PFSK-1 (cell line): Measurements from ENCODE around the gene FYCO1.

Experiments used
- FOXP2 ChIP-seq: optimal IDR thresholded peaks from 2 replicates; pipeline ENCODE3; 2011; ENCODE audit warnings: borderline replicate concordance, control low read depth, inconsistent platforms; ENCODE audit not compliant: insufficient read depth; ENCODE audit errors: extremely low read length, extremely low read depth
- POLR2AphosphoS5 ChIP-seq: IDR thresholded peaks from 2 replicates; pipeline ENCODE4 v1.6.1; 2012; ENCODE audit warnings: low read depth, mild to moderate bottlenecking, control low read depth, low read length, moderate library complexity
- SIN3A ChIP-seq: IDR thresholded peaks from 2 replicates; pipeline ENCODE4 v1.6.1; 2012; ENCODE audit warnings: mild to moderate bottlenecking, low read length, moderate library complexity, borderline replicate concordance; ENCODE audit not compliant: insufficient read depth
- TAF1 ChIP-seq: IDR thresholded peaks from 2 replicates; pipeline ENCODE4 v1.6.1; 2012; ENCODE audit warnings: low read length, control low read depth, borderline replicate concordance; ENCODE audit not compliant: insufficient read depth
- TF ChIP-seq, protein P1 (sequence below), 2 experiments: IDR thresholded peaks; 2 replicates each; pipeline versions ENCODE4 v1.6.1 to v1.8.0; 2011 to 2012; ENCODE audit warnings: low read depth in 2 of 2, low read length in 2 of 2, control low read depth in 1 of 2, inconsistent platforms in 1 of 2, mild to moderate bottlenecking in 1 of 2, moderate library complexity in 1 of 2; ENCODE audit not compliant: insufficient read depth in 1 of 2

Gene FYCO1

DNA sequence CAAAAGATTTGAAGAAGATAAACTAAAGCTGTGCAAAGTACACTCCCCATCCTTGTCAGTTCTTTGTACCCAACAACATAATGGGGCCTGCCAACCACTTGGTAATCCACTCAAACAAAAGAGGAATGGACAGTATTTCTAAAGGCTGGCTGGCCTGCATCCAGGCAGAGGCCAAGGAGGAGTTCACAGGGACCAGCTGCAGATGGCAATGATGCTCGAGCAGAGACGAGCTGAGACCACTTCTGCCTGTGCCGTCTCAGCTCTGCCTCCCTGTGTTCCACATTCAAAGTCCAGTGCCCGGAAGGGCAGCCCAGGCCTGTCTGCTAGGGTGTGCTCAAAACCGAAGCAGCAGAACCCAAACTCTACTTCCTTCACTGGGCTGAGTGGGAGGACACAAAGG, 38.0 kb downstream of the FYCO1 start:
- TF ChIP-seq TAF1 (no peak), FOXP2 (no peak), SIN3A (no peak), POLR2AphosphoS5 (no peak)
- TF ChIP-seq, protein P1, sequence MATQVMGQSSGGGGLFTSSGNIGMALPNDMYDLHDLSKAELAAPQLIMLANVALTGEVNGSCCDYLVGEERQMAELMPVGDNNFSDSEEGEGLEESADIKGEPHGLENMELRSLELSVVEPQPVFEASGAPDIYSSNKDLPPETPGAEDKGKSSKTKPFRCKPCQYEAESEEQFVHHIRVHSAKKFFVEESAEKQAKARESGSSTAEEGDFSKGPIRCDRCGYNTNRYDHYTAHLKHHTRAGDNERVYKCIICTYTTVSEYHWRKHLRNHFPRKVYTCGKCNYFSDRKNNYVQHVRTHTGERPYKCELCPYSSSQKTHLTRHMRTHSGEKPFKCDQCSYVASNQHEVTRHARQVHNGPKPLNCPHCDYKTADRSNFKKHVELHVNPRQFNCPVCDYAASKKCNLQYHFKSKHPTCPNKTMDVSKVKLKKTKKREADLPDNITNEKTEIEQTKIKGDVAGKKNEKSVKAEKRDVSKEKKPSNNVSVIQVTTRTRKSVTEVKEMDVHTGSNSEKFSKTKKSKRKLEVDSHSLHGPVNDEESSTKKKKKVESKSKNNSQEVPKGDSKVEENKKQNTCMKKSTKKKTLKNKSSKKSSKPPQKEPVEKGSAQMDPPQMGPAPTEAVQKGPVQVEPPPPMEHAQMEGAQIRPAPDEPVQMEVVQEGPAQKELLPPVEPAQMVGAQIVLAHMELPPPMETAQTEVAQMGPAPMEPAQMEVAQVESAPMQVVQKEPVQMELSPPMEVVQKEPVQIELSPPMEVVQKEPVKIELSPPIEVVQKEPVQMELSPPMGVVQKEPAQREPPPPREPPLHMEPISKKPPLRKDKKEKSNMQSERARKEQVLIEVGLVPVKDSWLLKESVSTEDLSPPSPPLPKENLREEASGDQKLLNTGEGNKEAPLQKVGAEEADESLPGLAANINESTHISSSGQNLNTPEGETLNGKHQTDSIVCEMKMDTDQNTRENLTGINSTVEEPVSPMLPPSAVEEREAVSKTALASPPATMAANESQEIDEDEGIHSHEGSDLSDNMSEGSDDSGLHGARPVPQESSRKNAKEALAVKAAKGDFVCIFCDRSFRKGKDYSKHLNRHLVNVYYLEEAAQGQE (IDR thresholded peaks at IDR 0.05; ENCODE audit: insufficient read depth in 1 of 2, low read depth in 2 of 2, low read length in 2 of 2) = no peak

DNA sequence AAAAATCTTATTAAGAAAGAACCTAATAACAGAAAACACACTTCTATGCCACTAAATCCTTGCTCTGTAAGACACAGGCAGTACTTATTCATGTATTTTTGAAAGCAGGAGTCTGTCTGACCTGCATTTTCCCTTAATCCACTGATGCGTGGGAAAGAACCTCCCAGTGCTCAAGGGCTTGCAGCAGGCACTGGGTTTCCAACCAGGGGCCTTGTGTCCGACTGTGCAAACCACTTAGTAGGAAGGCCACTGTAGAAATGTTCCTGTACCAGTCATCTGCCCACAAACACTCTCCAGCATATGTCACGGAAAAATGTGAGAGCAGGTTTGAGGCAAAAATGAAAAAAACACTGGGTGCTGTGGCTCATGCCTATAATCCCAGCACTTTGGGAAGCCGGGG, 39.9 kb downstream of the FYCO1 start:
- no peak for TF ChIP-seq TAF1
- TF ChIP-seq POLR2AphosphoS5 = no peak
- TF ChIP-seq, protein P1 (IDR thresholded peaks at IDR 0.05; ENCODE audit: insufficient read depth in 1 of 2, low read depth in 2 of 2, low read length in 2 of 2) = no peak
- TF ChIP-seq SIN3A = no peak
- no peak for TF ChIP-seq FOXP2

DNA sequence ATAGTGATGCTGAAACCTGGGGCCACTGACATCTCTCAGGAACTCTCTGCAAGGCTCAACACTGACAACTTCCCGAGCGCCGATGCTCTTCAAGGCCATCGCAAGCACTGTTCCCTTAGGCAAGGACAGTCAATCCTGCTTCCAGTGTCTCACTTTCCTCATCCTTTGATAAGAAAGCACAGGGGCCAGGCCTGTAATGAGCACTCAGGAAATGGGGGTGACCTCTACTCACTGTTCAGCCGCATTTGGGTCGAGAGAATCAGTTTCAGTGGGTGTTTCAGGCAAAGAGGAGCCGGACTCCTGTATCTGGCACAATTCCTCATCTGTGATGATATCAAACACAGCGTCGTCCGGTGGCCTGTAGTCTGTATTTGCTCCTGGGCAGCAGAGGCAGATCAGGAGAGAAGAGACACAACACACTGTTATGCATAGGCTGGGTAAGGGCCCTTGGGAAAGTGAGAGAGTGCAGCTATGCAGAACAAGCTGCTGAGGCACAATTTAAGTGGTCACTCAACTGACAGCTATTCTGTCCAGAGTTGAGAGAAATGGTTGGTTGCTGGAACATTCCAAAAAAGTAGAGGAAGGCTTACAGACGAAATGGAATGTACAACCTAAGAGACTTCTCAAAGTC, 40.5 kb downstream of the FYCO1 start:
- no peak for TF ChIP-seq POLR2AphosphoS5
- TF ChIP-seq FOXP2 = no peak

DNA sequence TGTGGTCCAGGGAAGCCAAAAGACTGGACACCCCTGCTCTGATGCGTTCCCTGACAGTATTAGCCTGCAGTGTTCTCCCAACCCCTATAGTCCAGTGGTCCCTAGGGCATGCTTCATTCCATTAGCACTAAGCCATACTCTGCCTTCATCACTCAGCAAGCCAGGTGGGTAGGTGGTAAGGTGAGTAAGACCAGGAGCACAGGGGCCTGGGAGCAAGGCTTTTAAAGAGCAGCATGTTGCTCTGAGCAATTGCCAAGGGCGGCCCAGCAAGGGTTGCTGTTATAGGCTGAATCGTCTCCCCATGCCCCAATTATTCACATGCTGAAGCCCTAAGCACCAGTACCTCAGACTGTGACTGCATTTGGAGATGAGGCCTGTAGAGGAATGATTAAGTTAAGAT, 41.3 kb downstream of the FYCO1 start:
- TF ChIP-seq POLR2AphosphoS5 (no peak), FOXP2 (no peak), TAF1 (no peak), SIN3A (no peak)
- TF ChIP-seq, protein P1 (IDR thresholded peaks at IDR 0.05; ENCODE audit: insufficient read depth in 1 of 2, low read depth in 2 of 2, low read length in 2 of 2) = no peak

DNA sequence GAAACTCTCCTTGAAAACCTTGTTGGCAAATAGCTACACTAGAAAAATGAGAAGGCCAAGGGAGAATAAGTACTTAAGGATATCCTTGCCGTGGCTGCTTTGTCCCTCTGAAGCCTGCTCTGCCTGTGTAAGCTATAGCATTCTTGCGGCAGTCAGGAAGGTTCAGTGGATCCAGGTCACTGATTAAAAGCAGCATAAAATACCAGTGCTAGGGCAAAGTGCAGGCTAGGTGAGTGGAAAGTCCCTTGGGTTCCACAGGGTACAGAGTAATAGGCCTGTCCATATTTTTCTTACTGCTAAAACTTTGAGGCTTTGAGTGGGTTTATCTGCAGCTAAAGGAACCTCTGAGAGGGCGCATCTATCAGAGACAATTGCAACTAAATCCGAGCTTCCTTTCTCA, 42.1 kb downstream of the FYCO1 start:
- TF ChIP-seq, protein P1 (IDR thresholded peaks at IDR 0.05; ENCODE audit: insufficient read depth in 1 of 2, low read depth in 2 of 2, low read length in 2 of 2) = no peak
- TF ChIP-seq POLR2AphosphoS5 (no peak), FOXP2 (no peak), SIN3A (no peak), TAF1 (no peak)
